T follicular helper cell (primary cell): ENCODE results near the gene JARID2.
"Not testable (repeated sequence)": the region's sequence is repeated elsewhere in the genome, so short reads cannot be mapped to it uniquely, and the experiment has no call there.

Experiments used
- DNase-seq: peaks from one replicate; pipeline ENCODE4 v3.0.0-alpha.2; 2020; ENCODE audit warnings: low read depth

JARID2 gene

GRCh38 chr6:15399641-15400470 lies 154.0 kb downstream of the JARID2 start:
- no peak for DNase-seq

GRCh38 chr6:15400572-15401004 lies 154.7 kb downstream of the JARID2 start:
- DNase-seq = no peak

GRCh38 chr6:15401120-15401519 lies 155.3 kb downstream of the JARID2 start:
- no peak for DNase-seq

GRCh38 chr6:15401769-15402250 lies 155.9 kb downstream of the JARID2 start:
- no peak for DNase-seq

GRCh38 chr6:15402406-15403045 lies 156.7 kb downstream of the JARID2 start:
- DNase-seq = no peak

- no peak for DNase-seq
These were observed 157.4 kb downstream of the JARID2 start for GRCh38 chr6:15403094-15403755.

GRCh38 chr6:15404685-15404980 lies 158.8 kb downstream of the JARID2 start:
- no peak for DNase-seq

- DNase-seq = no peak
These were observed 159.5 kb downstream of the JARID2 start for GRCh38 chr6:15405129-15406068.

GRCh38 chr6:15406452-15406851 lies 160.6 kb downstream of the JARID2 start:
- no peak for DNase-seq

- DNase-seq = no peak
These were observed 162.1 kb downstream of the JARID2 start for GRCh38 chr6:15408008-15408407.

- no peak for DNase-seq
These were observed 162.9 kb downstream of the JARID2 start for GRCh38 chr6:15408758-15409157.

- DNase-seq = no peak
These were observed 163.6 kb downstream of the JARID2 start for GRCh38 chr6:15409301-15410125.

GRCh38 chr6:15410126-15410391 lies 164.2 kb downstream of the JARID2 start:
- DNase-seq = no peak

- no peak for DNase-seq
These were observed 164.9 kb downstream of the JARID2 start for GRCh38 chr6:15410752-15411151.

GRCh38 chr6:15411766-15412165 lies 165.9 kb downstream of the JARID2 start:
- no peak for DNase-seq

- DNase-seq = no peak
These were observed 166.9 kb downstream of the JARID2 start for GRCh38 chr6:15412767-15413166.

GRCh38 chr6:15413466-15414234 lies 167.8 kb downstream of the JARID2 start:
- DNase-seq = no peak

- no peak for DNase-seq
These were observed 168.4 kb downstream of the JARID2 start for GRCh38 chr6:15414235-15414612.

- not testable (repeated sequence) for DNase-seq
These were observed 169.8 kb downstream of the JARID2 start for GRCh38 chr6:15415622-15416021.

GRCh38 chr6:15416932-15417509 lies 171.2 kb downstream of the JARID2 start:
- no peak for DNase-seq
